ENCODE measurements around the gene TNFRSF9.
A peak's percentile ranks its signal among the peaks of the same experiment; 100 is the strongest.

TNFRSF9 gene

DNA sequence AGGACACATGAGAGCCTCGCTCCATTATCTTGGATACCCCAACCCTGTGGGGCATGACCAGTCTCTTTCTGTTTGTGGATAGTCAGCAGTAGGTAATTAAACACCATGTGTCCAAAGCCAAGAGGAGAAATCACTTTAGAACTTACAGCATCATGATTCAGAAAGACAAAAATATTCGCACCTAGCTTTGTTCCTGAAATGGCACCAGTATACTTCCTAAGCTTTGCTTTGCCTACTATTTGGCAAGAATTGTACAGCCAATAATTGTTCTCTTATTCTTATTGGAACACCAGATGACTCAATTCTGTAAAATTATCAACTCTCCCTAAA is 24.2 kb downstream of the TNFRSF9 start:
- TF ChIP-seq, protein P1, sequence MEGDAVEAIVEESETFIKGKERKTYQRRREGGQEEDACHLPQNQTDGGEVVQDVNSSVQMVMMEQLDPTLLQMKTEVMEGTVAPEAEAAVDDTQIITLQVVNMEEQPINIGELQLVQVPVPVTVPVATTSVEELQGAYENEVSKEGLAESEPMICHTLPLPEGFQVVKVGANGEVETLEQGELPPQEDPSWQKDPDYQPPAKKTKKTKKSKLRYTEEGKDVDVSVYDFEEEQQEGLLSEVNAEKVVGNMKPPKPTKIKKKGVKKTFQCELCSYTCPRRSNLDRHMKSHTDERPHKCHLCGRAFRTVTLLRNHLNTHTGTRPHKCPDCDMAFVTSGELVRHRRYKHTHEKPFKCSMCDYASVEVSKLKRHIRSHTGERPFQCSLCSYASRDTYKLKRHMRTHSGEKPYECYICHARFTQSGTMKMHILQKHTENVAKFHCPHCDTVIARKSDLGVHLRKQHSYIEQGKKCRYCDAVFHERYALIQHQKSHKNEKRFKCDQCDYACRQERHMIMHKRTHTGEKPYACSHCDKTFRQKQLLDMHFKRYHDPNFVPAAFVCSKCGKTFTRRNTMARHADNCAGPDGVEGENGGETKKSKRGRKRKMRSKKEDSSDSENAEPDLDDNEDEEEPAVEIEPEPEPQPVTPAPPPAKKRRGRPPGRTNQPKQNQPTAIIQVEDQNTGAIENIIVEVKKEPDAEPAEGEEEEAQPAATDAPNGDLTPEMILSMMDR (IDR thresholded peaks at IDR 0.05; ENCODE audit: low read depth, low read length, missing control alignments) = no peak
- H3K4me3 ChIP-seq (ENCODE audit: low read depth, low read length) = no peak overlapping the region
- DNase-seq (ENCODE audit: low read depth) = no peak

DNA sequence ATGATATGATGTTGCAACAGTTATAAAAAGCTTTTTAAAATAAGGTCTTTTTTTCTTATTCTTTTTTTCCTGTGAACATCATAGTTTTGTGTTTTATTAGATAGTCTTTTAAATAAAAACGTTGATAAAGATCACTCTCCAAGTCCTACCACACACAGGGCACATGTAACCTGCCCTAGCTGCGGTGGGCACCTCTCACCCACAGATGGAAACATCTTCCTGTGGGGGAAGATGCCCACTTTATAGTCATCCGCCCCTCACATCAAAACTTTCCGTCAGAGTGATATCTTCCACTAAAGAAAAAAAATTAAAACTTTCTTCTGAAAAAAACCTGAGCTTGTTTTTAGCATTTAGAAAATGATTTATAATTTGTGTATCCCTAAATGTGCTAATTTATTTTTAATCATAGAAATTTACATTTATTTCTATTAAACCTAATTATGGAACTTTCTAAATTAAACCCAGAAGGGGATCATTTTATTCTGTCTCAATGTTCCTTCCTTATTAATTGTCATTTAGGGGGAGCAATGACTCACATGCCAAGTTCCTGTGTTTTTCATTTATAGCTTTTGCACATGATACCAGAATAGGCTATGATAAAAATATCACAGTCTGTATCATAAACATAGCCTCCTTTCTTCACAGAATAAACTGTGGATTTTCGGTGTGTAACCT is 24.7 kb downstream of the TNFRSF9 start:
- no peak overlapping the region for H3K4me3 ChIP-seq (ENCODE audit: low read depth, low read length)
- TF ChIP-seq, protein P1 (IDR thresholded peaks at IDR 0.05; ENCODE audit: low read depth, low read length, missing control alignments) = no peak
- no peak for DNase-seq (ENCODE audit: low read depth)

DNA sequence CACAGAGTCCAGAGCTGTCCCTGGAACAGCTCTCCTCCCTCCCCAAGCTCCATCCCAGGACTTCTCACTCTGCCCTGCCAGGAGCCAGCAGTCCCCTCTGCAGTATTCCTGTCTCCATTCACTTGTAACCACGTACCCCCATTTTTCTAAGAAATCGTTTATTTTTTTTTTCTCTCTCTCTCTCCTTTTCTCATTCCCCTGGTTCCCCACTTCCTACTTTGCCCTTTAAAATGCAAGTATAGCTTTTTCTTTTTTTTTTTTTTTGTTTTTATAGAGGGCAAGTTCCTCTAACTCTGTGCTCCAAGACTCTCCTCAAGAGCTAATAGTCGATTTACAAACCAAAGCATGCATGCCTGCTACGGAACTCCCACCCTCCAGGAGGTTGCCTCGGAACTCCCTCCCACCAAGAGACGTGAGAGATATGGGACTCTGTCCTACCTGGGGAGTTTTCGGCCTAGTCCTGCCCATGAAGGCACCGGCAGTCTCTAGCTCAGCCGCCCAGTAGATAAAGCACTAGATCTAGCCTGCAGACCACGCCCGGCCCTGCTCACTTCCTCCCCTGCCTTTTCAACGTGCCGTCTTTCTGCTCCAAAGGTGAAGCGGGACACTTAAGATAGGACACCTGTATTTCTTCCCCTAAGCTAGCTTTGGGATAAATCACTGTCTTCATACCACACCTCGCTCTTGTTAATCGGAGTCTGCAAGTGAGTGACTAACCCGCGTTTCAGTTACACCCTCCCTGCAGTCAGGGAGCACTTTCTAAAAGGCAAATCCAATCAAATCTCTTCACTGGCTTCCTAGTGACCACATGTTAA is 27.7 kb downstream of the TNFRSF9 start:
- H3K4me3 ChIP-seq (ENCODE audit: low read depth, low read length) = no peak overlapping the region
- no peak for DNase-seq (ENCODE audit: low read depth)
- TF ChIP-seq, protein P1 (IDR thresholded peaks at IDR 0.05; ENCODE audit: low read depth, low read length, missing control alignments) = no peak

DNA sequence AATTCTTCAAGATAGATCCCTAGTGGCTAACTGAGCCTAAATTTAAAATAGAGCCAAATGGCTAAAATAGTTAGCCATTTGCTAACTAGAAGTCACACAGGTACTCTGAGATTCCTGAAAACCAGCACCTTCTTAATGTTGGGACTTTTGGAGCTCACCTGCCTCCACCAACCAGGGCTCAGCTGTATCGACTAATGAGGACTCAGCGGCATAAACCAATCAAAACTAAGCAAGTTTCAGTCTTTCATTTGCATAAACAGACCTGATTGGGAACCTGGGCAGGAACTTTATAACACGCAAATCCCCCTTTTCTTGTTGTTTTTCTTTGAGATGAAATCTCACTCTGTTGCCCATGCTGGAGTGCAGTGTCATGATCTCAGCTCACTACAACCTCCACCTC is 28.5 kb downstream of the TNFRSF9 start:
- TF ChIP-seq, protein P1 (IDR thresholded peaks at IDR 0.05; ENCODE audit: low read depth, low read length, missing control alignments) = no peak
- H3K4me3 ChIP-seq (ENCODE audit: low read depth, low read length) = no peak overlapping the region
- no peak for DNase-seq (ENCODE audit: low read depth)

DNA sequence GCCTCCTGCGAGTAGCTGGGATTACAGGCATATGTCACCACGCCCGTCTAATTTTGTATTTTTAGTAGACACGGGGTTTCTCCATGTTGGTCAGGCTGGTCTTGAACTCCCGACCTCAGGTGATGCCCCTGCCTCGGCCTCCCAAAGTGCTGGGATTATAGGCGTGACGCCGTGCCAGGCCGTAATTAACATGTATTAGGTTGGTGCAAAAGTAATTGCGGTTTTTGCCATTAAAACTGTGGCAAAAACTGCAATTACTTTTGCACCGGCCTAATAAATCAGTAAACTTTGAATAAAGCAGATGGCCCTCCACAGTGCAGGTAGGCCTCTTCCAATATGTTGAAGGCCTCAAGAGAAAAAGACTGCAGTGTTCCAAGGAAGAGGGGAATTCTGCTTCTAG is 35.4 kb downstream of the TNFRSF9 start:
- no peak overlapping the region for H3K4me3 ChIP-seq (ENCODE audit: low read depth, low read length)
- TF ChIP-seq, protein P1 (IDR thresholded peaks at IDR 0.05; ENCODE audit: low read depth, low read length, missing control alignments) = no peak
- no peak for DNase-seq (ENCODE audit: low read depth)

DNA sequence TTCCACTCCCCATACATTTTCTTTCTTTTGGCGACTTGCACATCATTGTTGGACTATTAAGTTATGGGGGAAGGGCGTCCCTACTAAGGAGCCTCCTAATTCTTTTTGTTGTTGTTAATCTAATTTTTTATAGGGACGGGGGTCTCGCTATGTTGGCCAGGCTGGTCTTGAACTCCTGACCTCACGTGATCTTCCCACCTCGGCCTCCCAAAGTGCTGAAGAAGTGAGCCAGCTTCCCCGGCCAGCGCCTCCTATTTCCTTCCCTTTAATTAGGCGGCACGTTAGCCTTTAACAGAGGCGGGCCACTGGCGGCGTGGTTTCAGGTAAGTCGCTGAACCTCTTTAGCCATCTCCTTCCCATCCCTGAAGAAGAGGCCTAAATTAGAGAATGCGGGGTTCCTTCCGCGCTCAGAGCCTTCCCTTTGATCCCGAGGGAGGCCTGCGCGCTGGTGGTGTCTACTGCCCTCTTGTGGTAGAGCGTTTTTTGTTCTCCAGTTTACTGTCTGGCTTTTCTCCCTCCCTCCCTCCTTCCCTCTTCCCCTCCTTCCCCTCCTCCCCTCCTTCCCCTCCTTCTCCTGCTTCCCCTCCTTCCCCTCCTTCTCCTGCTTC is 38.1 kb downstream of the TNFRSF9 start:
- TF ChIP-seq, protein P1 (IDR thresholded peaks at IDR 0.05; ENCODE audit: low read depth, low read length, missing control alignments) = peak; percentile 88
- H3K4me3 ChIP-seq (ENCODE audit: low read depth, low read length) = no peak overlapping the region
- DNase-seq (ENCODE audit: low read depth) = no peak
